HepG2 (cell line): ENCODE data around the gene RGCC. TPM values are rescaled to one million over a fixed set of nuclear protein-coding genes. Genes with fewer than 3 reads are reported as not detected.

ENCODE experiments used
- ATAC-seq: fragments of 200-7000 bp; cut with Tn5 transposase; 3 replicates; pipeline ENCODE4 v1.9.1; 2020; ENCODE audit warnings: mild to moderate bottlenecking, moderate library complexity
- BruUV-seq: library from RNA; stranded (reverse); fragments of 400-500 nt; replicated peaks from 2 replicates; lab custom pipeline; 2021; lab: Mats Ljungman, UMichigan
- CTCF ChIA-PET: fragments of 300-600 bp; formaldehyde crosslinking; extraction: SDS; loops from one replicate; lab custom pipeline; 2021; ENCODE audit warnings: low total read pairs, inconsistent platforms, low intra/inter-chr PET ratio; lab: Yijun Ruan, JAX
- POLR2A ChIA-PET: fragments of 350-600 bp; sonication (Branson Sonifier 250); formaldehyde crosslinking; loops from one replicate; lab custom pipeline; 2020; ENCODE audit warnings: antibody characterized with exemption, inconsistent platforms; lab: Yijun Ruan, JAX
- DNase-seq: peaks from one replicate; pipeline ENCODE4 v3.0.0-alpha.2; 2015; ENCODE audit warnings: low spot score
- FAIRE-seq: peaks from 3 replicates; lab custom pipeline; 2011; peaks lifted over from hg19 to GRCh38; lab: Jason Lieb, UNC
- H2AFZ ChIP-seq: one replicate; pipeline ENCODE4 v1.6.1; 2011; ENCODE audit warnings: low read length, inconsistent platforms
- H3K27ac ChIP-seq: fragments of 300-600 bp; 3 replicates; pipeline ENCODE4 v1.8.0; 2011; ENCODE audit warnings: mixed run types, mild to moderate bottlenecking, mixed read lengths, low read length, inconsistent platforms; ENCODE audit not compliant: insufficient read depth; ENCODE audit errors: extremely low read length
- H3K27me3 ChIP-seq, 2 experiments: fragments of 200-600 bp in 1 of 2; 2 replicates in 1 of 2; 3 replicates in 1 of 2; pipeline versions ENCODE4 v1.6.0 to v1.8.0; 2011; ENCODE audit warnings: low read length in 2 of 2, mild to moderate bottlenecking in 2 of 2, moderate library complexity in 2 of 2, inconsistent platforms in 1 of 2; ENCODE audit not compliant: insufficient read depth in 2 of 2, control insufficient read depth in 1 of 2
- H3K36me3 ChIP-seq, 2 experiments: fragments of 200-600 bp in 1 of 2; replicated peaks in 1 of 2; 2 replicates in 1 of 2; 3 replicates in 1 of 2; pipeline versions ENCODE4 v1.5.1 to v1.8.0; 2011; ENCODE audit warnings: low read length in 2 of 2, inconsistent platforms in 1 of 2; ENCODE audit not compliant: insufficient read depth in 2 of 2, control insufficient read depth in 1 of 2
- H3K4me1 ChIP-seq: 2 replicates; pipeline ENCODE4 v1.5.1; 2012; ENCODE audit warnings: low read length, inconsistent platforms; ENCODE audit not compliant: insufficient read depth
- H3K4me2 ChIP-seq: 2 replicates; pipeline ENCODE4 v1.6.0; 2011; ENCODE audit warnings: low read depth, low read length, inconsistent platforms
- H3K4me3 ChIP-seq, 3 experiments: fragments of 200-600 bp in 1 of 3; sonication (generic), shearing (Covaris generic) in 1 of 3; replicated peaks in 1 of 3; 2 replicates each; pipeline ENCODE4 v1.5.1; 2011 to 2016; ENCODE audit warnings: low read length in 3 of 3, inconsistent platforms in 2 of 3, low read depth in 2 of 3, mild to moderate bottlenecking in 2 of 3, control low read depth in 1 of 3, mixed read lengths in 1 of 3; ENCODE audit not compliant: insufficient read depth in 1 of 3
- H3K79me2 ChIP-seq: one replicate; pipeline ENCODE4 v1.6.1; 2011; ENCODE audit warnings: low read length, inconsistent platforms; ENCODE audit not compliant: insufficient read depth
- H3K9ac ChIP-seq: 2 replicates; pipeline ENCODE4 v1.6.0; 2011; ENCODE audit warnings: mild to moderate bottlenecking, low read depth, low read length, inconsistent platforms; ENCODE audit not compliant: insufficient read depth
- H3K9me3 ChIP-seq: 2 replicates; pipeline ENCODE4 v1.5.1; 2012; ENCODE audit warnings: mild to moderate bottlenecking, low read length
- H4K20me1 ChIP-seq: 2 replicates; pipeline ENCODE4 v1.6.0; 2011; ENCODE audit warnings: inconsistent platforms, mild to moderate bottlenecking, low read length, moderate library complexity; ENCODE audit not compliant: insufficient read depth
- ELK4 ChIP-seq: sonication (generic); formaldehyde crosslinking; IDR thresholded peaks from 2 replicates; pipeline ENCODE4 v1.9.0; 2021; ENCODE audit warnings: missing genetic modification reagents, borderline replicate concordance
- GABPB1 ChIP-seq: IDR thresholded peaks from 2 replicates; pipeline ENCODE4 v1.6.1; 2016; ENCODE audit warnings: mild to moderate bottlenecking, missing genetic modification reagents, moderate library complexity, missing compliant biosample characterization
- HNRNPLL ChIP-seq: fragments of 200-400 bp; formaldehyde crosslinking; IDR thresholded peaks from 2 replicates; pipeline ENCODE4 v1.6.1; 2017; ENCODE audit warnings: mild to moderate bottlenecking, low read depth, low read length; ENCODE audit not compliant: poor library complexity, severe bottlenecking
- RFX1 ChIP-seq: fragments of 450-650 bp; IDR thresholded peaks from 2 replicates; pipeline ENCODE4 v1.6.1; 2017
- TBL1XR1 ChIP-seq: fragments of 150-350 bp; IDR thresholded peaks from 2 replicates; pipeline ENCODE4 v1.6.1; 2014; ENCODE audit warnings: borderline replicate concordance, low read length; ENCODE audit not compliant: partially characterized antibody
- TBX3 ChIP-seq: fragments of 450-650 bp; IDR thresholded peaks from 2 replicates; pipeline ENCODE4 v1.6.1; 2017; ENCODE audit warnings: antibody characterized with exemption, mild to moderate bottlenecking, inconsistent platforms, borderline replicate concordance
- TEAD2 ChIP-seq: sonication (generic); formaldehyde crosslinking; IDR thresholded peaks from 2 replicates; pipeline ENCODE4 v1.9.0; 2021; ENCODE audit warnings: missing genetic modification reagents
- ZNF275 ChIP-seq: sonication (generic); formaldehyde crosslinking; IDR thresholded peaks from 2 replicates; pipeline ENCODE4 v1.8.0; 2022; ENCODE audit warnings: missing genetic modification reagents, mild to moderate bottlenecking, inconsistent platforms, borderline replicate concordance
- ZNF350 ChIP-seq: sonication (generic); formaldehyde crosslinking; IDR thresholded peaks from 2 replicates; pipeline ENCODE4 v1.4.0; 2020; ENCODE audit warnings: mild to moderate bottlenecking, low read depth, missing genetic modification reagents, borderline replicate concordance
- ZNF580 ChIP-seq: IDR thresholded peaks from 2 replicates; pipeline ENCODE4 v1.6.1; 2016; ENCODE audit warnings: low read depth, borderline replicate concordance
- ZNF784 ChIP-seq: sonication (generic); formaldehyde crosslinking; IDR thresholded peaks from 2 replicates; pipeline ENCODE4 v1.5.1; 2020; ENCODE audit warnings: missing genetic modification reagents, mild to moderate bottlenecking, borderline replicate concordance
- WGBS: methylation state at CpG from one replicate; pipeline ENCODE4 v1.1.6; 2017; ENCODE audit warnings: low lambda C conversion rate; 5-methylcytosine and 5-hydroxymethylcytosine counted together
- in situ Hi-C: cut with HindIII; loops from 2 replicates; pipeline ENCODE4 v1.10.0; 2017; ENCODE audit warnings: low pct_unique_long_range_greater_than_20kb; ENCODE audit not compliant: extremely low pct_ligation_motif_present
- intact Hi-C: fragments of 100-400 bp; cut with micrococcal nuclease; formaldehyde crosslinking; loops from one replicate; pipeline ENCODE4 v1.10.0; 2022; ENCODE audit not compliant: unreplicated experiment
- polyA plus RNA-seq, 8 experiments: library from polyadenylated mRNA; depleted of rRNA in 3 of 8; stranded (reverse) in 7 of 8; unstranded in 1 of 8; fragments of >200 nt; fragmentation: Illumina TruSeq in 4 of 8; extraction: Trizol in 4 of 8; gene quantifications; 2 replicates each; pipeline versions ENCODE4 v1.2.1 to v1.2.3, GENCODE V29; 2011 to 2016; ENCODE audit warnings: low read depth in 4 of 8, missing spikeins in 1 of 8, mixed read lengths in 1 of 8; ENCODE audit not compliant: insufficient read depth in 1 of 8
- total RNA-seq, 5 experiments: library from RNA; depleted of rRNA; stranded (reverse); fragments of >200 nt; fragmentation: Illumina TruSeq; extraction: Trizol; gene quantifications; 2 replicates each; pipeline ENCODE4 v1.2.3, GENCODE V29; 2016; ENCODE audit warnings: low read depth in 1 of 5

The RGCC gene
- total and polyA plus RNA-seq, 2 of the 13 experiments (the other 11 are each of a cell fraction or from before 2014, with no cell fraction given), result 0.20 to 8.4 TPM

GRCh38 chr13:41516760-41517159, 59.4 kb downstream of the RGCC start:
- no peak overlapping the region for H2AFZ ChIP-seq
- no peak overlapping the region for H3K9ac ChIP-seq
- FAIRE-seq (no peak), ATAC-seq (no peak), DNase-seq (no peak)
- in situ Hi-C loops (no loop called here), intact Hi-C loops (no loop called here)
- H3K9me3 ChIP-seq, result no peaks in the 10 kb centered on the region
- no peaks in the 10 kb centered on the region for H3K79me2 ChIP-seq
- no peaks in the 10 kb centered on the region for H4K20me1 ChIP-seq
- H3K27ac ChIP-seq, result no peak overlapping the region
- WGBS, result 58% methylated on average over 4 of the region's 4 CpGs
- H3K36me3 ChIP-seq, result no peaks in the 10 kb centered on the region
- no peak overlapping the region for H3K4me3 ChIP-seq
- POLR2A ChIA-PET, result no interaction called here
- TF ChIP-seq ZNF350 (CRISPR knock-in tag) (no peak), TBX3 (no peak), GABPB1 (CRISPR knock-in tag) (no peak), ZNF275 (CRISPR knock-in tag) (no peak), TEAD2 (CRISPR knock-in tag) (no peak), TBL1XR1 (no peak), RFX1 (no peak), ELK4 (CRISPR knock-in tag) (no peak), HNRNPLL (no peak), ZNF580 (CRISPR knock-in tag) (no peak), ZNF784 (CRISPR knock-in tag) (no peak)
- no peak overlapping the region for H3K4me2 ChIP-seq
- H3K27me3 ChIP-seq, result no peaks in the 10 kb centered on the region; a peak in 1 of 5 replicates
- BruUV-seq, result no TSS peak
- no peaks in the 10 kb centered on the region for H3K4me1 ChIP-seq
- CTCF ChIA-PET, result no interaction called here
